Tibial nerve (tissue), 4 donors: Measurements from ENCODE around the gene CTXND1. TPM values are rescaled to one million over a fixed set of nuclear protein-coding genes. Genes with fewer than 3 reads are reported as not detected.
A peak's percentile ranks its signal among the peaks of the same experiment; 100 is the strongest.

Source experiments
- DNase-seq, 2 donors: peaks; one replicate each; pipeline ENCODE4 v3.0.0-alpha.2; 2019; ENCODE audit warnings: low spot score in 2 of 2
- H3K27ac ChIP-seq, 4 donors: fragments of 200-600 bp; sonication (generic) in 3 of 4; one replicate each; pipeline ENCODE4 v1.5.1; 2017 to 2019; ENCODE audit warnings: mild to moderate bottlenecking in 1 of 4
- H3K27me3 ChIP-seq, 2 donors: fragments of 200-600 bp; sonication (generic) in 1 of 2; one replicate each; pipeline versions ENCODE4 v1.5.1 to v1.6.0; 2017 to 2019
- H3K36me3 ChIP-seq, 3 donors: fragments of 200-600 bp; sonication (generic); one replicate each; pipeline ENCODE4 v1.5.1; 2018 to 2019
- H3K4me1 ChIP-seq, 4 donors: fragments of 200-600 bp; sonication (generic) in 3 of 4; one replicate each; pipeline ENCODE4 v1.5.1; 2017 to 2019
- H3K4me3 ChIP-seq, 4 donors: fragments of 200-600 bp; sonication (generic) in 3 of 4; one replicate each; pipeline ENCODE4 v1.5.1; 2017 to 2019; ENCODE audit warnings: mild to moderate bottlenecking in 1 of 4, moderate library complexity in 1 of 4
- H3K9me3 ChIP-seq, 4 donors: fragments of 200-600 bp; sonication (generic) in 3 of 4; one replicate each; pipeline ENCODE4 v1.5.1; 2017 to 2019
- CTCF ChIP-seq, 5 experiments: fragments of 200-600 bp in 3 of 5; fragments of 450-650 bp in 2 of 5; sonication (generic) in 3 of 5; IDR thresholded peaks; one replicate each; pipeline ENCODE4 v1.5.1; 2016 to 2019; ENCODE audit warnings: antibody characterized with exemption in 5 of 5, mild to moderate bottlenecking in 3 of 5, moderate library complexity in 2 of 5
- EP300 ChIP-seq, 2 donors: sonication (generic); formaldehyde crosslinking; IDR thresholded peaks; one replicate each; pipeline ENCODE4 v1.6.1; 2017; ENCODE audit warnings: antibody characterized with exemption in 2 of 2, mild to moderate bottlenecking in 1 of 2
- POLR2A ChIP-seq, 2 donors: fragments of 450-650 bp; IDR thresholded peaks; one replicate each; pipeline ENCODE4 v1.6.1; 2017; ENCODE audit warnings: antibody characterized with exemption in 2 of 2, mild to moderate bottlenecking in 2 of 2, moderate library complexity in 2 of 2
- WGBS, 2 donors: methylation state at CpG; one replicate each; pipeline ENCODE4 v1.1.5; 2018; 5-methylcytosine and 5-hydroxymethylcytosine counted together
- total RNA-seq, 4 donors: library from RNA; depleted of rRNA; stranded (reverse); fragments of >200 nt; gene quantifications; one replicate each; pipeline ENCODE4 v1.1.0, GENCODE V29; 2016

The CTXND1 gene
- total RNA-seq, 4 donors from 2014 or later, result 1.8 to 3.7 (median 2.6) TPM

GRCh38 chr15:80249973-80250372 is 2.0 kb downstream of the CTXND1 start:
- no peaks in the 10 kb centered on the region for H3K36me3 ChIP-seq
- no peak for TF ChIP-seq CTCF (IDR thresholded peaks at IDR 0.05)
- no peak for TF ChIP-seq POLR2A (IDR thresholded peaks at IDR 0.05)
- no peak for TF ChIP-seq EP300 (IDR thresholded peaks at IDR 0.05)
- 44 to 51% methylated on average over 2 of the region's 2 CpGs for WGBS, 2 donors
- peaks cover 0 to 29% of the 10 kb centered on the region in 2 donors for H3K27me3 ChIP-seq
- H3K4me1 ChIP-seq, result peaks cover 0 to 36% (median 10%) of the 10 kb centered on the region in 4 donors
- H3K9me3 ChIP-seq, result no peaks in the 10 kb centered on the region
- H3K4me3 ChIP-seq, result no peak overlapping the region
- DNase-seq, result no peak
- peak overlapping the region; percentile 78 to 92 (median 84) for H3K27ac ChIP-seq

GRCh38 chr15:80247320-80247719 is 4.7 kb downstream of the CTXND1 start:
- no peak overlapping the region for H3K4me3 ChIP-seq
- H3K36me3 ChIP-seq, result no peaks in the 10 kb centered on the region
- peaks cover 0 to 34% (median 10%) of the 10 kb centered on the region in 4 donors for H3K4me1 ChIP-seq
- no peak for DNase-seq
- peak overlapping the region; percentile 56 to 92 (median 81) for H3K27ac ChIP-seq
- peak in 1 of 2 donors; percentile 16 for TF ChIP-seq POLR2A (IDR thresholded peaks at IDR 0.05)
- no peak for TF ChIP-seq EP300 (IDR thresholded peaks at IDR 0.05)
- TF ChIP-seq CTCF (IDR thresholded peaks at IDR 0.05), result no peak
- WGBS, 2 donors, result 27 to 32% methylated on average over 1 of the region's 1 CpG
- peaks cover 0 to 24% of the 10 kb centered on the region in 2 donors for H3K27me3 ChIP-seq
- no peaks in the 10 kb centered on the region for H3K9me3 ChIP-seq

- TF ChIP-seq POLR2A (IDR thresholded peaks at IDR 0.05) (peak; percentile 13 to 56), EP300 (IDR thresholded peaks at IDR 0.05) (peak; percentile 69 to 88), CTCF (IDR thresholded peaks at IDR 0.05) (no peak)
- peaks cover 0 to 32% (median 10%) of the 10 kb centered on the region in 4 donors for H3K4me1 ChIP-seq
- peaks cover 0 to 20% of the 10 kb centered on the region in 2 donors for H3K27me3 ChIP-seq
- H3K4me3 ChIP-seq, result peak overlapping the region in 1 of 4 donors; percentile 14
- H3K27ac ChIP-seq, result peak overlapping the region; percentile 56 to 92 (median 81)
- WGBS, 2 donors, result 37 to 44% methylated on average over 7 of the region's 7 CpGs
- H3K9me3 ChIP-seq, result no peaks in the 10 kb centered on the region
- no peaks in the 10 kb centered on the region for H3K36me3 ChIP-seq
- DNase-seq, result no peak
Measured at GRCh38 chr15:80246425-80246894, 5.6 kb downstream of the CTXND1 start.

- DNase-seq, result no peak
- Histone ChIP-seq H3K9me3 (no peaks in the 10 kb centered on the region), H3K4me1 (peaks cover 0 to 34% (median 8%) of the 10 kb centered on the region in 4 donors), H3K27ac (peak overlapping the region in 2 of 4 donors; percentile 39 to 92), H3K36me3 (no peaks in the 10 kb centered on the region), H3K4me3 (no peak overlapping the region), H3K27me3 (peaks cover 0 to 3% of the 10 kb centered on the region in 2 donors)
- TF ChIP-seq EP300 (IDR thresholded peaks at IDR 0.05) (no peak), POLR2A (IDR thresholded peaks at IDR 0.05) (no peak), CTCF (IDR thresholded peaks at IDR 0.05) (no peak)
- 16 to 46% methylated on average over 3 of the region's 3 CpGs for WGBS, 2 donors
Measured at GRCh38 chr15:80242802-80243201, 9.2 kb downstream of the CTXND1 start.

GRCh38 chr15:80242132-80242769 is 9.8 kb downstream of the CTXND1 start:
- Histone ChIP-seq H3K9me3 (no peaks in the 10 kb centered on the region), H3K4me3 (no peak overlapping the region), H3K27ac (peak overlapping the region in 3 of 4 donors; percentile 4 to 92 (median 50)), H3K4me1 (peaks cover 0 to 31% (median 7%) of the 10 kb centered on the region in 4 donors), H3K27me3 (peaks cover 0 to 3% of the 10 kb centered on the region in 2 donors), H3K36me3 (no peaks in the 10 kb centered on the region)
- peak in 3 of 5 experiments; percentile 20 to 30 (median 30) for TF ChIP-seq CTCF (IDR thresholded peaks at IDR 0.05)
- no peak for TF ChIP-seq POLR2A (IDR thresholded peaks at IDR 0.05)
- TF ChIP-seq EP300 (IDR thresholded peaks at IDR 0.05), result no peak
- DNase-seq, result no peak
- 47 to 50% methylated on average over 8 to 11 of the region's 11 CpGs for WGBS, 2 donors
